NB4 (cell line): ENCODE data around the gene KCNN2.

Experiments
- MYC ChIP-seq: IDR thresholded peaks from 2 replicates; pipeline ENCODE4 v1.6.1; 2011; ENCODE audit warnings: low read depth, low read length
- POLR2A ChIP-seq: IDR thresholded peaks from 2 replicates; pipeline ENCODE4 v1.6.1; 2011; ENCODE audit warnings: mild to moderate bottlenecking; ENCODE audit not compliant: insufficient read length; ENCODE audit errors: extremely low read depth
- TF ChIP-seq, protein P1 (sequence below): IDR thresholded peaks from one replicate; pipeline ENCODE4 v1.5.1; 2012; ENCODE audit warnings: low read depth, low read length

DNA sequence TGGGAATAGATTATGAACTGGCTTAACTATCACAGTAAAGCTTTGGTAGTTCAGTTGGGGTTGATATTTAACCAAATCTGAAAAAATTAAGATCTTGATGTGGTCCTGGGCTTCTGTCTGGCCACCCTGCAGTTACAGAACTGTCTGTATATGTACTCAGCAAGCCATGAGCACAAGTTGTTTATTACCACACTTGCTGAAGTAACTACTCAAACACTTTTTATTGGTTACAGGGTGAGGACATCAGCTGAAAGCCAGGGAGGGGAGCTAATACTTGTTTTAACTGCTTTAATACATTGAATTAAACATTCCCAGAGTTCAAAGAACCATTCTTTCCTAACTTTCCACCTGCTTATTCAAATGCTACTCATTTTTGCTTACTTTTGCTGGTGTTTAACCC, 29.4 kb upstream of the KCNN2 start:
- TF ChIP-seq, protein P1, sequence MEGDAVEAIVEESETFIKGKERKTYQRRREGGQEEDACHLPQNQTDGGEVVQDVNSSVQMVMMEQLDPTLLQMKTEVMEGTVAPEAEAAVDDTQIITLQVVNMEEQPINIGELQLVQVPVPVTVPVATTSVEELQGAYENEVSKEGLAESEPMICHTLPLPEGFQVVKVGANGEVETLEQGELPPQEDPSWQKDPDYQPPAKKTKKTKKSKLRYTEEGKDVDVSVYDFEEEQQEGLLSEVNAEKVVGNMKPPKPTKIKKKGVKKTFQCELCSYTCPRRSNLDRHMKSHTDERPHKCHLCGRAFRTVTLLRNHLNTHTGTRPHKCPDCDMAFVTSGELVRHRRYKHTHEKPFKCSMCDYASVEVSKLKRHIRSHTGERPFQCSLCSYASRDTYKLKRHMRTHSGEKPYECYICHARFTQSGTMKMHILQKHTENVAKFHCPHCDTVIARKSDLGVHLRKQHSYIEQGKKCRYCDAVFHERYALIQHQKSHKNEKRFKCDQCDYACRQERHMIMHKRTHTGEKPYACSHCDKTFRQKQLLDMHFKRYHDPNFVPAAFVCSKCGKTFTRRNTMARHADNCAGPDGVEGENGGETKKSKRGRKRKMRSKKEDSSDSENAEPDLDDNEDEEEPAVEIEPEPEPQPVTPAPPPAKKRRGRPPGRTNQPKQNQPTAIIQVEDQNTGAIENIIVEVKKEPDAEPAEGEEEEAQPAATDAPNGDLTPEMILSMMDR, result no peak
- no peak for TF ChIP-seq MYC
- no peak for TF ChIP-seq POLR2A
